IPS-18c (cell line): ENCODE measurements around the gene PDE6H.

Experiments
- H3K4me3 ChIP-seq: 2 replicates; pipeline ENCODE4 v1.7.0; 2013; ENCODE audit warnings: low read depth, mild to moderate bottlenecking, low read length, moderate library complexity; ENCODE audit not compliant: insufficient read depth
- H3K9me3 ChIP-seq: one replicate; pipeline ENCODE4 v1.6.1; 2013; ENCODE audit warnings: mild to moderate bottlenecking, low read length, moderate library complexity; ENCODE audit not compliant: control insufficient read depth, insufficient read depth

PDE6H gene

DNA sequence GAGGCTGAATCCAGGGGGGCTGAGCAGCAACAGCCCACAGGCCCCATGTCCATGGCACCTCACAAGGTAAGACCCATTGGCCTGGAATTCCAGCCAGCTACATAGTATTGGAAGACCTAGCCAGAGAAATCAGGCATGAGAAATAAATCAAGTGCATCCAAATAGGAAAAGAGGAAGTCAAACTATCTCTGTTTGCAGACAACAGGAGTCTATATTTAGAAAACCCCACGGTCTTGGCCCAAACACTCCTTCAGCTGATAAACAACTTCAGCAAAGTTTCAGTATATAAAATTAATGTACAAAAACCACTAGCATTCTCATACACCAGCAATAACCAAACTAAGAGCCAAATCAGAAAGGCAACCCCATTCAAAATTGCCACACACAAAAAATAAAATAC, 16.9 kb downstream of the PDE6H start:
- H3K9me3 ChIP-seq, result no peaks in the 10 kb centered on the region

DNA sequence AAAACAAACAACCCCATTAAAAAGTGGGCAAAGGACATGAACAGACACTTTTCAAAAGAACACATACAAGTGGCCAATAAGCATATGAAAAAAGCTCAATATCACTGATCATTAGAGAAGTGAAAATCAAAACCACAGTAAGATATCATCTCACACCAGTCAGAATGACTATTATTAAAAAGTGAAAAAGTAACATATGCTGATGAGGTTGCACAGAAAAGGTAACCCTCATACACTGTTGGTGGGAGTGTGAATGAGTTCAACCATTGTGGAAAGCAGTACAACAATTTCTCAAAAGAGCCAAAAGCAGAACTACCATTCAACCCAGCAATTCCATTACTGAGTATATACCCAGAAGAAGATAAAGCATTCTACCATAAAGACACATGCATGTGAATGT, 18.2 kb downstream of the PDE6H start:
- H3K4me3 ChIP-seq, result no peak overlapping the region
- no peaks in the 10 kb centered on the region for H3K9me3 ChIP-seq

More for the DNA sequence above, 16.9 kb downstream of the PDE6H start:
- H3K4me3 ChIP-seq, result no peak overlapping the region

DNA sequence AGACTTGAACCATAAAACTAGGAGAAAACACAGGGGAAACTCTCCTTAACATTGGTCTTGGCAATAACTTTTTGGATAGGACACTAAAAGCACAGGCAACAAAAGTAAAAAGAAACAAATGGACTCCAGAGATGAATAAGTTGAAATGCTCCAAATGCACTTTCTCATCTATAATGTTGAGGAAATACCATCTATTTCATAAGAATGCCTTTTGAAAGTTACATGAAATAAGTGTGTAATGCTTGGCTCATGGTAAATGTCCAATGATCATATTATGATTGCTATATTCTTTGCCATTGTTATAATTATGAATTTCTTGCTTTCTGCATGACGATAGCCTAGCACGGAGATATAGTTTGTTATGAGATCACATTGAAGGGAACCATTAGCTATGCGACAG, 19.8 kb downstream of the PDE6H start:
- H3K4me3 ChIP-seq, result no peak overlapping the region
- H3K9me3 ChIP-seq, result no peaks in the 10 kb centered on the region

DNA sequence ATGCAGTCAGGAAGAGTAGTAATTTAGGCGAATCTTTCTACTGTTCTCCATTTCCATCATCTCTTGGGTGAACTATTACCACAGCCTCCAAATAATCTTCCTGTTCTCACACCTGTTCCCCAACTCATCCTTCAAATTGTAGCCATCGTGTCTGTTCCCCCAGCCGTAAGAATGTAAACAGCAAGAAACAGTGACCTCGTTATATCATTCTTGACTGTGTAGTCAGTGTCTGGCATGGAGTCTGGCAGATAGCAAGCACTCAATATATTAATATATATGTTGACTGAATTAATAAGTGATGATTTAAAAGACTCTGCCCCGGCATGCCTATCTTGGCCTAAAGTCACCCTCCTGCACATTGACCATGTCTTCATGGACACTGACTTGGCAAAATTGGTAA, 20.3 kb downstream of the PDE6H start:
- no peaks in the 10 kb centered on the region for H3K9me3 ChIP-seq
- no peak overlapping the region for H3K4me3 ChIP-seq

DNA sequence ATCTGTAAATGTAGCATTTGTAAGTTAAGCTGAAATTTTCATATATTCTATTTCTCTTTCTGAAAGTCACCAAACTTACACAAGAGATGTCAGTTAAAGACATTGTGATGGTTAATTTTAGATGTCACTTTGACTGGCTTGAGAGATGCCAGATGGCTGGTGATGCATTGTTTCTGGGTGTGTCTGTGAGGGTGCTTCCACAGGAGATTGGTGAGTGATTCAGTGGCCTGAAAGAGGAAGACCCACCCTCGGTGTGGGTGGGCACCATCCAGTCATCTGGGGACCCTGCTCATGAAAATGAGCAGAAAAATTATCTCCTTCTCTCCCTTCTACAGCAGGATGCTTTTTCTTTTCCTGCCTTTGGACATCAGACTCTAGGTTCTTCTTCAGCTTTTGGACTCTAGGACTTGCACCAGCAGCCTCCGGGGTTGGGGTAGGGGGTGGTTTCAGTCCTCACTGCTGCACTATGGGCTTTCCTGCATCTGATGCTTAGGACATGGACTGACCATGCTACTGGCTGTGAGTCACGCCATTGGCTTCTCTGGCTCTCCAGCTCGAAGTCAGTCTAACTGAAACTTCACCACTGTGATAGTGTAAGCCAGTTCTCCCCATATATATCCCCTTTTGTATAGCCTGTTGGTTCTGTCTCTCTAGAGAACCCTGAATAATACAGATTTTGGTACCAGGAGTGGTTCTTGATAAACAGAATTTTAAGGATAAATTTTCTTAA, 20.9 kb downstream of the PDE6H start:
- Histone ChIP-seq H3K4me3 (no peak overlapping the region), H3K9me3 (no peaks in the 10 kb centered on the region)

DNA sequence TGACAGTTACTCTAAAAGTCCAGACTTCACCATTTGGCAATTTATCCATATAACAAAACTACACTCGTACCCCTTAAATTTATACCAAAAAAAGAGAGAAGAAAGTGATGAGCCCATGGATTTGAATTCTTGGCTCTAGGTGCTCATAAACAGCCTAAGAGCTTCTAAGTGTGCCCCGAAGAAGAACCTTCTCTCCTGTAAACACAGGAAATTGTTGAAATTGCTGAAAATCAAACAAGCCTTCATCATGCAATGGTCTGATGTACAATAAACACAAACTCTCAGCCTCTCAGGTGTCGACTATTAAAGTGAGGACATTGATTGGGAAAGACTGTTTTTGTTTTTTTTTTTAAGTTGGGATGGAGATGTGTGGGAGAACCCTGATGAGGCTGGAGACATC, 21.8 kb downstream of the PDE6H start:
- Histone ChIP-seq H3K4me3 (no peak overlapping the region), H3K9me3 (no peaks in the 10 kb centered on the region)

DNA sequence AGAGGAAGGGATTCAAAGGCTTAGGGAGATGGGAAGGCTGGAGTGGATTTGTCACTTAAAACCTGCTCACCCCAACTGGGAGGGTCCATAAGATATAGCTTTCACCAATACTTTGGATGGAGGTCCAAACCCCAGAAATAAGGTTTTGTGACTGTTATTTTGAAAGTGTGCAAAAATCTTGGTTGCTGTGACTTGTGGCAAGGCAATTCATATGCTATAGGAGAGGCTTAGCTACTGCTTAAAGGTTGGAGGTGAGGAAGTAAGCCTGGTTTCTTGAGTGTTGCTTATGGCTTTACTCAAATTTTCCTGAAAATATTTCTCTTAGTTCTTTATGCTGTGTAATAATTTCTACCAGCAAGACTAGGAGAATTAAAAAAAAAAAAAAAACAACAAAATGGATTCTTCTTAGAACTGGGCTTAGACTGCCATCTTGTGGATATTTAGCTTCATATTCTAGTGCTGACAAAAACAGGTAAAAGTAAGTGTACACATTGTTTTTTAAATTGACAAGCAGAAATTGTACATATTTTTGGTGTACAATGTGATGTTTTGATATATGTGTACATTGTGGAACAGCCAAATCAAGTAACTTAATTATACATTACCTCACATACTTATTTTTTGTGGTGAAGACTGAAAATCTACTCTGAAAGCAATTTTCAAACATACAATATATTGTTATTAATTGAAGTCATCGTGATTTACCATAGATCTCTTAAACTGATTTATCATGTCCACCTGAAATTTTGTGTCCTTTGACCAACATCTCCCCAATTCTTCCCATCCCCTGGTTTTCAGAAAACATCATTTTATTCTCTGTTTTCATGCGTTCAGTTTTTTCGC, 23.0 kb downstream of the PDE6H start:
- Histone ChIP-seq H3K9me3 (no peaks in the 10 kb centered on the region), H3K4me3 (no peak overlapping the region)

DNA sequence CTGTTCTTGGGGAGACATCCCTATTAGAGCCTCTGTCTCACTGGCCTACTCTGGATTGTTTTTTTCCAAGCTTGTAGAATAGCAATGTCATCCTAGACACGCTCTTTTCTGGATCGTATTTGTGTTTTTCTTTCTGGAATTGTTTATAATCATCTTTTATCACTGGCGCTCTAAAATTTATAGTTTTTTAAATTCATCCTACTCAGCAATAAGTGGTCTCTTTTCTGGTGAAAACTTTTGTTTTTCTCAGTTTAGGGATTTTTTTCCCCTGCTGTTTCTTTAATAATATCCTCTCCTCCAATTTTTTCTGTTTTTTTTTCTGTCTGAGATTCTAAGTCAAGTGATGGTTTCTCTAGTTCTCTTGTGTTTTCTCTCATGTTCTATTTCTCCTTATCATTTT, 25.2 kb downstream of the PDE6H start:
- no peak overlapping the region for H3K4me3 ChIP-seq
- no peaks in the 10 kb centered on the region for H3K9me3 ChIP-seq

DNA sequence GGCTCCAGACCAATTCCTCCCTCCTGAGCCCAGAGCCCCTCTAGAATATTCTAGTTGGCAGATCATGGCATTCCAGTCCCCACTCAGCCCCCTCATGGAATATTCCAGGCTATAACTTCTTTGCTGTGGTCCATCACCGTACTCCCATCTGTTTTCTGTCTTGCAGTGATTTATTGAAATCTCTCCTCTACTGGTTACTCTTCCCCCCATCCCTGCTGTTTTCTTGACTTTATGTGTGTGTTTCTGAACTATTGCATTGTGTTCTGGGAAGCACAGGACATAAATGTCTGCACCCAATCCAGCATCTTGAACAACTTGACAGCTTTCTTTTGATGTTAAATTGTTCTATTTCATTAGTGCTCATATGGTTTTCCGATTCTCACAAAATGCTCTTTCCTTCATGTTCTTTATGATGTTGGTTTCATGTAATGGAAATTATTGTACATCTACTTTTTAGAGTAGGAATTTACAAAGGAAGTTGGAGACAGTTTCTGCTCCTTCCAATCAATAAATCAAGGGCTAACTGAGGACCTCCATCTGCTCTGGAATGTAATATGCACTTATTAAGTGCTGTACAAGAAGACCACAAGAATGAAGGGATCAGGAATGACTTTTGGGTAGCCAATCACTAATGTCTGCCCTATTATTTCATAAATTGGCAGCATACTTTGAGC, 26.3 kb downstream of the PDE6H start:
- Histone ChIP-seq H3K4me3 (no peak overlapping the region), H3K9me3 (no peaks in the 10 kb centered on the region)

DNA sequence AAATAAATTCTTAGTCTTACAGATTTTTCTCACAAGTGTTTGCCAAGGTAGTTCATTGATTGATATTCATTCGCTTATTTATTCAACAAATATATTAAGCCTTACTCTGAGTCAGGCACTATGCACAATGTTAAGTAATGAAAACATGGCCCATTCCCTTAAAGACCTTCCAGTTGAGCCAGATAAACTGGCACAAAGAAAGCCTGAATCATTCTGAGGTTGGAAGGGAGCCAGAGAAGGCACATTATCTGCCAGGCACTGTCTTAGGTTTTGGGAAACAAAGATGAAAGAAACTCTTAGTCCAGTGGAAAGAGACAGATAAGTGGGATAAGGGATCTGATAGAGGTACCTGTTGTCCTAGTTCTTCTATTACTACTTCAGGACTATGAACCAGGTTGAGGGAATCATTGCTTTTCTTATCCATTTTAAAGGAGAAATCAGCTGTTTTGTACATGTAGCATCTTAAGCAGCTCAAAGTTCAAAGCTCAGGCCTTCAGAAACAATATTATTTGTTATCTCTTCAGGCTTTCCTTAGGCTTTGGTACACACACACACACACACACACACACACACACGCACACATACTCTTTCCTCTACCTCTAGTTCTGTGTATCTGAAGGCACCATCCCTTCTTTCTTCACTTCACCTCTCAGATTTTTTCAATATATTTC, 27.0 kb downstream of the PDE6H start:
- no peaks in the 10 kb centered on the region for H3K9me3 ChIP-seq
- no peak overlapping the region for H3K4me3 ChIP-seq

DNA sequence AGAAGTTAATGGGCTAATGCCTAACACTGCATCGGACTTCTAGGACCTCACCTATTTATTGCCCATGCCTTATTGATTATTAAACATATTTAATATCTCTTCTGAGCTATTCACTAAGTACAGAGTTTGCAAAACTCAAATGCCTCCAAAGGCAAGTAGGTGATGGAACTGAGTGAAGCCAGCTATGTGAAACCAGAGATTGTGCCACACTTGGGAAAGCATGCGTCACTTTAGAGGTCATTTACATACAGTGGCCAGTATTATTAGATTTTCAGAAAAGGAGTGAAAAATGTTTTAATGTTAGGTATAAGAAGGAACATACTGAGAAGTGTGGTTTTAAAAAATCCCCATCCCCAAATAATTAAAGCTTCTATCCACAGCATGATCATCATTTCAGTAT, 27.7 kb downstream of the PDE6H start:
- H3K4me3 ChIP-seq, result no peak overlapping the region

DNA sequence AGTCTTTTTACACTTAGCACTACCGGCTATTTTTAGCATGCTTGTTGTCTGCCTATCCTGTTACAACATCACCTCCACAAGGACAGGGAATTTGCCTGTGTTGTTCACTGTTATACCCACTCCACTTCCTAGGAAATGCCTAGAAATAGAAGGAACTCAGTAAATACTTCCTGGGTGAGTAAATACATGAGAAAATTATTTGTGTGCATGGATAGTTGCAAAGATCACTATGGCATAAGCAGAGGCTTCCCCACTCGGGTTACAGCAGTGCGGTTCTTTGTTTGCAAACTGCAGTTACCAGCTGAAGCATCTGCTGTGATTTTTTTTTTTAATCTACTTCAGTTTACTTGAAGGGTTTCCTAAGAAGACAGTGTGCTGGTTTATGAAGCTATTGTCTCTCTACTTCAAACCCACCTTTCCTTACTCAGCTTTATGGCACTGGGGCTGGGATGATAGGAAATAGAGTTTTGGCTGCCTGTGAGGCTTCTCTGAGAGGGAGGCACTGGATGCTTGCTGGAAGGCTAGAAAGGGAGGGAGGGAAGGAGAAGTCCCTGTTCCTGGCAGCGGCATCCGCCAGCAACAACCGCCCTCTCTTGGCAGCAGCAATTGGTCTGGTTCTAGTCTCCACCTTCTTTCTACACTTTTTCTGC, 29.0 kb downstream of the PDE6H start:
- no peak overlapping the region for H3K4me3 ChIP-seq
- H3K9me3 ChIP-seq, result no peaks in the 10 kb centered on the region

More for the DNA sequence above, 27.7 kb downstream of the PDE6H start:
- no peaks in the 10 kb centered on the region for H3K9me3 ChIP-seq

DNA sequence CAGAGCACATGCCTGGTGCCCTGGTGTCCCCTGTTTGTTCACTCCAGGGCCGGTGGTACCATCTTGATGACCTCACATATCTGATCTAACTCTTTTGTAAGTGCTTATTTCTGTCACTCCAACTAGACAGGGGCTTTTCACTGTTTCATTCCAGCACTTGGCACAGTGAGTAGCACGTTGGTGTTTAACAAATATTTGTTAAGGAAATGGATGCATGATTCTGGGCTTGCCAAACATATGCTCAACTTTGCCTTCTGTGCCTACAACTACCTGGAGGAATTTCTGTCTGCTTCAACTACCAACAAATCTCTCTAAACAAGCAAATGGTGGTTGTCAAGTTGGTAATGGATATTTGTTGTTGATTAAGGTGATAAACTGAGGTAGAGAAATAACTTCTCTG, 31.6 kb downstream of the PDE6H start:
- Histone ChIP-seq H3K9me3 (no peaks in the 10 kb centered on the region), H3K4me3 (no peak overlapping the region)

DNA sequence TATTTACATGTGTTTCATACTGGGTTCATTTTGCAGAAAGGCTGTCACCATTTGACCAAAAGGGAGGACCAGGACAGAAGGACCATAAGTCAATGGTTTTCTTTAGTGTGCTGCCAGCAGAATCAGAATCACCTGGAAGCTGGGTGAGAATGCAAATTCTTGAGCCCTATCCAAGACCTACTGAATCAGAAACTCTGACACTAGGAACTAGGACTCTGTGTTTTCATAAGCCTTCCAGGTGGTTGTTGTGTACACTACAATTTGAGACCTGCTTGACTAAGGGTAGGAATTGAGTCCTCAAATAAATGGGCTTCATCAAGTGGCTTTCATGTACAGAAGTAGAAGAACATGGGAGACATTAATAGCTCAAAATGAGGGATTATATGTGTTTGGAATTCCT, 32.2 kb downstream of the PDE6H start:
- Histone ChIP-seq H3K4me3 (no peak overlapping the region), H3K9me3 (no peaks in the 10 kb centered on the region)

DNA sequence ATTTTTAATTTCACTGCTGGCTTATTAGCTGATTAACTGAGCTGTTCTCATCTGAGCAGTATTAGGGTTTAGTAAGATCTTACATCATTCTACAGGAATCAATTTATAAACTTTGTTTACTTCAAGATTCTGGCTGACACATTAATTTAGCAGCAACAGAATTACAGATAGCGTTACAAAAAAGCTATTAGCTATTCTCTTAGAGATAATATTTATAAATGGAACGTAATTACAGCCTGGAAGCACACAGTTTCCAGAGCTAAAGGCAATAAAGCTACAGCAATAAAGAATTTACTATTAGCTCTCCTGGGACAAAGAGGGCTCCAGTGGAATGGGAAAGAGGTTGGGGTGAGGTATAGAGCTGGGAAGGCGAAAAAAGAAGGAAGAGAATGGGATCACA, 34.7 kb downstream of the PDE6H start:
- no peaks in the 10 kb centered on the region for H3K9me3 ChIP-seq
- no peak overlapping the region for H3K4me3 ChIP-seq

DNA sequence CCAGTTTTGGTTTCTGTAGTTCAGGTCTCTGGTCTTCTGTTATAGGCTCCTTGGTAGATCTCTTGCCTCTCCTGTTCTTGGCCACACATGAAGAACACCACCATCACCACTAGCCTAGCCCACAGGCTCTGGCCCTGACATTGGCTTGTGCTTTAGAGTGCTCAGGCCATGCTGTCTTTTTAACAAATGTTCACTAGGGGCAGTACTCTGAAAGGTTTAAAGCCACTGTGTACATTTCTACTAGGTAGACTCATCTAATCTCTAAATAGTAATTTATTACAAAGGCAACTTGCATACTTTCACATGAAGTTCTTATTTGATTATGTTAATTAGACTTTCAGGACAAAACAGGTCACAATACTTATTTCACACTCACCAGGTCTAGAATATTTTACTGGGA, 38.3 kb downstream of the PDE6H start:
- Histone ChIP-seq H3K9me3 (no peaks in the 10 kb centered on the region), H3K4me3 (no peak overlapping the region)

DNA sequence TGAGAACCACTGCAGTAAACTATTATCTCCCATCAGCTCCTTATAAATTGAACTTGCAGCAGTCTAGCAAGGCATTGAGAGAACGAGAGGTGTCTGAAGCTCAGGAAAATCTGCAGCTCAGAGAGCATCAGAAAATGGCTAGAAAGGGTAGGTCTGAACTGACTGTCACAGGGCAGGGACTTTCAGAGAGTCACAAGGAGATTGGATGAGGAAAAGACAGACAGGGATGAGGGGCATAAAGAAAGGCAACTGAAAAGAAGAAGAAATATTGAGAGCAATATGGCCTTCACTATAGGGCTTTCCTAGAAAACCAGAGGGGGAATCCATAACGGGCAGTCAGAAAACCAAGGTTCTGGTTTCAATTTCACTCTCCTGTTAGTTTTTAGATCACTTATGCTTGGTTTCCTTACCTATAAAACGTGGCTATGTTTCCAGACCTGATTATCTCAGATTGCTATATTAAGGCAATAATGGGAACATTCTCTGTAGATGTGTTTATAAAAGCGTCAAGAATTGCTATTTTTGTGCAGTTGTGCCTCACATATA, 40.9 kb downstream of the PDE6H start:
- H3K9me3 ChIP-seq, result no peaks in the 10 kb centered on the region
- no peak overlapping the region for H3K4me3 ChIP-seq
